OCI-LY7 (cell line): ENCODE data around the gene GJC2.

Experiments used
- CTCF ChIP-seq: fragments of 200-600 bp; sonication (generic); conservative IDR thresholded peaks from 2 replicates; pipeline ENCODE4 v1.5.1; 2014; ENCODE audit warnings: mild to moderate bottlenecking, antibody characterized with exemption, low read length, moderate library complexity, mixed read lengths
- EZH2phosphoT487 ChIP-seq: fragments of 200-600 bp; sonication (generic); IDR thresholded peaks from 2 replicates; pipeline ENCODE4 v1.6.1; 2018; ENCODE audit warnings: low read depth, borderline replicate concordance, mild to moderate bottlenecking, mixed run types, antibody characterized with exemption, low read length, moderate library complexity, mixed read lengths

GRCh38 chr1:228152097-228152917, 2.6 kb downstream of the GJC2 start:
- TF ChIP-seq CTCF = no peak
- TF ChIP-seq EZH2phosphoT487 = no peak
